Measurements from ENCODE around the gene ZNF783.

DNA sequence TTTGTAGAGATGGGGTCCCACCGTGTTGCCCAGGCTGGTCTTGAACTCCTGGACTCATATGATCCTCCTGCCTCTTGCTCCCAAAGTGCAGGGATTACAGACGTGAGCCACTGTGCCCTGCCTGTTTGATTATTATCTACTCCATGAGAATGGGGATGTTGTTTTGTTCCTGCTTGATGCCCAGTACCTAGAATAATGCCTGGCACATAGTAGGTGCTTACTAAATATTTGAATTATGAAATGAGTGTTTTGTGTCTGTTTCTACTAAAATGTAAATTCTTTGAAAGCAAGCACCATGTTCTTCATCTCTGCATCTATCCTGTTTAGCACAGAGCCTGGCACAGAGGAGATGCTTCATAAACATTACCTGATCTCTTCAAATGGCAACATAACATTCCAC is 40.9 kb downstream of the ZNF783 start:
- TF ChIP-seq, protein P1, sequence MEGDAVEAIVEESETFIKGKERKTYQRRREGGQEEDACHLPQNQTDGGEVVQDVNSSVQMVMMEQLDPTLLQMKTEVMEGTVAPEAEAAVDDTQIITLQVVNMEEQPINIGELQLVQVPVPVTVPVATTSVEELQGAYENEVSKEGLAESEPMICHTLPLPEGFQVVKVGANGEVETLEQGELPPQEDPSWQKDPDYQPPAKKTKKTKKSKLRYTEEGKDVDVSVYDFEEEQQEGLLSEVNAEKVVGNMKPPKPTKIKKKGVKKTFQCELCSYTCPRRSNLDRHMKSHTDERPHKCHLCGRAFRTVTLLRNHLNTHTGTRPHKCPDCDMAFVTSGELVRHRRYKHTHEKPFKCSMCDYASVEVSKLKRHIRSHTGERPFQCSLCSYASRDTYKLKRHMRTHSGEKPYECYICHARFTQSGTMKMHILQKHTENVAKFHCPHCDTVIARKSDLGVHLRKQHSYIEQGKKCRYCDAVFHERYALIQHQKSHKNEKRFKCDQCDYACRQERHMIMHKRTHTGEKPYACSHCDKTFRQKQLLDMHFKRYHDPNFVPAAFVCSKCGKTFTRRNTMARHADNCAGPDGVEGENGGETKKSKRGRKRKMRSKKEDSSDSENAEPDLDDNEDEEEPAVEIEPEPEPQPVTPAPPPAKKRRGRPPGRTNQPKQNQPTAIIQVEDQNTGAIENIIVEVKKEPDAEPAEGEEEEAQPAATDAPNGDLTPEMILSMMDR (IDR thresholded peaks at IDR 0.05 in 8 of 11, conservative IDR thresholded peaks at IDR 0.05 in 3 of 11), result no peak
- TF ChIP-seq POLR2A (IDR thresholded peaks at IDR 0.05), result no peak
- TF ChIP-seq POLR2AphosphoS5 (IDR thresholded peaks at IDR 0.05), result no peak

Measured in spleen (tissue), 7 donors.